ENCODE results near the gene CDH4.

Gene CDH4

GRCh38 chr20:61790116-61790827 is 538.2 kb downstream of the CDH4 start:
- Histone ChIP-seq H2AK5ac (ENCODE audit: low read length) (no peak overlapping the region), H3K14ac (ENCODE audit: low read length) (no peak overlapping the region), H3K36me3 (ENCODE audit: control insufficient read depth in 1 of 2, insufficient read depth in 2 of 2, low read length in 2 of 2) (no peaks in the 10 kb centered on the region), H4K12ac (ENCODE audit: low read depth, low read length) (no peak overlapping the region), H3K79me1 (ENCODE audit: low read length) (no peaks in the 10 kb centered on the region), H2BK120ac (ENCODE audit: insufficient read depth, low read length, poor library complexity) (no peak overlapping the region), H2AFZ (ENCODE audit: insufficient read depth, low read length, poor library complexity) (no peak overlapping the region), H3K4me1 (ENCODE audit: control insufficient read depth in 1 of 2, insufficient read depth in 2 of 2, low read length in 2 of 2) (no peaks in the 10 kb centered on the region), H3K27me3 (ENCODE audit: insufficient read depth, low read length) (no peaks in the 10 kb centered on the region), H3K9ac (ENCODE audit: low read length) (no peak overlapping the region), H3K18ac (ENCODE audit: low read length) (no peak overlapping the region), H3K4ac (ENCODE audit: low read depth, low read length) (no peak overlapping the region), H4K8ac (ENCODE audit: low read depth, low read length) (no peak overlapping the region), H3K23ac (ENCODE audit: low read length) (no peak overlapping the region), H4K91ac (ENCODE audit: low read depth, low read length) (no peak overlapping the region), H2BK5ac (ENCODE audit: low read depth, low read length, poor library complexity) (no peak overlapping the region), H3K4me3 (ENCODE audit: low read depth, low read length) (no peak overlapping the region), H2BK12ac (ENCODE audit: low read length) (no peak overlapping the region), H3K79me2 (ENCODE audit: control insufficient read depth, insufficient read depth, low read length, poor library complexity) (no peaks in the 10 kb centered on the region), H3K27ac (ENCODE audit: low read depth, low read length) (no peak overlapping the region), H3K4me2 (ENCODE audit: low read length) (no peak overlapping the region), H3K9me3 (ENCODE audit: insufficient read depth, low read depth, low read length) (peaks cover 2% of the 10 kb centered on the region)
- WGBS (ENCODE audit: extremely low coverage, insufficient coverage, insufficient read length), result over 99% methylated on average over 2 of the region's 2 CpGs
- no peak for DNase-seq

- no peaks in the 10 kb centered on the region for H3K36me3 ChIP-seq (ENCODE audit: control insufficient read depth in 1 of 2, insufficient read depth in 2 of 2, low read length in 2 of 2)
- H3K27ac ChIP-seq (ENCODE audit: low read depth, low read length), result no peak overlapping the region
- H2AK5ac ChIP-seq (ENCODE audit: low read length), result no peak overlapping the region
- H3K9me3 ChIP-seq (ENCODE audit: insufficient read depth, low read depth, low read length), result peaks cover 2% of the 10 kb centered on the region
- WGBS (ENCODE audit: extremely low coverage, insufficient coverage, insufficient read length), result no CpG with 5 or more reads among the region's 6 CpGs
- H3K4me1 ChIP-seq (ENCODE audit: control insufficient read depth in 1 of 2, insufficient read depth in 2 of 2, low read length in 2 of 2), result no peaks in the 10 kb centered on the region
- H4K12ac ChIP-seq (ENCODE audit: low read depth, low read length), result no peak overlapping the region
- no peak overlapping the region for H3K14ac ChIP-seq (ENCODE audit: low read length)
- H2BK120ac ChIP-seq (ENCODE audit: insufficient read depth, low read length, poor library complexity), result no peak overlapping the region
- no peak overlapping the region for H3K18ac ChIP-seq (ENCODE audit: low read length)
- no peak overlapping the region for H4K8ac ChIP-seq (ENCODE audit: low read depth, low read length)
- H3K23ac ChIP-seq (ENCODE audit: low read length), result no peak overlapping the region
- no peak overlapping the region for H3K4me3 ChIP-seq (ENCODE audit: low read depth, low read length)
- no peak overlapping the region for H2BK5ac ChIP-seq (ENCODE audit: low read depth, low read length, poor library complexity)
- no peaks in the 10 kb centered on the region for H3K79me1 ChIP-seq (ENCODE audit: low read length)
- DNase-seq, result no peak
- H2BK12ac ChIP-seq (ENCODE audit: low read length), result no peak overlapping the region
- no peaks in the 10 kb centered on the region for H3K79me2 ChIP-seq (ENCODE audit: control insufficient read depth, insufficient read depth, low read length, poor library complexity)
- H2AFZ ChIP-seq (ENCODE audit: insufficient read depth, low read length, poor library complexity), result no peak overlapping the region
- H4K91ac ChIP-seq (ENCODE audit: low read depth, low read length), result no peak overlapping the region
- H3K27me3 ChIP-seq (ENCODE audit: insufficient read depth, low read length), result no peaks in the 10 kb centered on the region
- H3K9ac ChIP-seq (ENCODE audit: low read length), result no peak overlapping the region
- no peak overlapping the region for H3K4ac ChIP-seq (ENCODE audit: low read depth, low read length)
- H3K4me2 ChIP-seq (ENCODE audit: low read length), result no peak overlapping the region
These were observed 539.9 kb downstream of the CDH4 start for GRCh38 chr20:61791995-61792394.

GRCh38 chr20:61795669-61796630 is 543.9 kb downstream of the CDH4 start:
- H4K91ac ChIP-seq (ENCODE audit: low read depth, low read length), result no peak overlapping the region
- H3K4ac ChIP-seq (ENCODE audit: low read depth, low read length), result no peak overlapping the region
- H3K14ac ChIP-seq (ENCODE audit: low read length), result no peak overlapping the region
- no peak overlapping the region for H3K4me2 ChIP-seq (ENCODE audit: low read length)
- no peak overlapping the region for H3K9ac ChIP-seq (ENCODE audit: low read length)
- H3K4me3 ChIP-seq (ENCODE audit: low read depth, low read length), result no peak overlapping the region
- H3K9me3 ChIP-seq (ENCODE audit: insufficient read depth, low read depth, low read length), result peaks cover 3% of the 10 kb centered on the region
- H2BK12ac ChIP-seq (ENCODE audit: low read length), result no peak overlapping the region
- H3K18ac ChIP-seq (ENCODE audit: low read length), result no peak overlapping the region
- no peak overlapping the region for H2BK5ac ChIP-seq (ENCODE audit: low read depth, low read length, poor library complexity)
- H3K79me2 ChIP-seq (ENCODE audit: control insufficient read depth, insufficient read depth, low read length, poor library complexity), result no peaks in the 10 kb centered on the region
- H3K27me3 ChIP-seq (ENCODE audit: insufficient read depth, low read length), result no peaks in the 10 kb centered on the region
- DNase-seq, result no peak
- H4K12ac ChIP-seq (ENCODE audit: low read depth, low read length), result no peak overlapping the region
- WGBS (ENCODE audit: extremely low coverage, insufficient coverage, insufficient read length), result no CpG with 5 or more reads among the region's 15 CpGs
- no peak overlapping the region for H4K8ac ChIP-seq (ENCODE audit: low read depth, low read length)
- H2BK120ac ChIP-seq (ENCODE audit: insufficient read depth, low read length, poor library complexity), result no peak overlapping the region
- no peak overlapping the region for H3K23ac ChIP-seq (ENCODE audit: low read length)
- no peak overlapping the region for H3K27ac ChIP-seq (ENCODE audit: low read depth, low read length)
- H3K4me1 ChIP-seq (ENCODE audit: control insufficient read depth in 1 of 2, insufficient read depth in 2 of 2, low read length in 2 of 2), result no peaks in the 10 kb centered on the region
- H3K79me1 ChIP-seq (ENCODE audit: low read length), result no peaks in the 10 kb centered on the region
- H2AFZ ChIP-seq (ENCODE audit: insufficient read depth, low read length, poor library complexity), result no peak overlapping the region
- no peak overlapping the region for H2AK5ac ChIP-seq (ENCODE audit: low read length)
- H3K36me3 ChIP-seq (ENCODE audit: control insufficient read depth in 1 of 2, insufficient read depth in 2 of 2, low read length in 2 of 2), result no peaks in the 10 kb centered on the region

- H2AFZ ChIP-seq (ENCODE audit: insufficient read depth, low read length, poor library complexity), result no peak overlapping the region
- no peaks in the 10 kb centered on the region for H3K4me1 ChIP-seq (ENCODE audit: control insufficient read depth in 1 of 2, insufficient read depth in 2 of 2, low read length in 2 of 2)
- no peak overlapping the region for H3K4me2 ChIP-seq (ENCODE audit: low read length)
- H3K27me3 ChIP-seq (ENCODE audit: insufficient read depth, low read length), result no peaks in the 10 kb centered on the region
- no peak overlapping the region for H4K8ac ChIP-seq (ENCODE audit: low read depth, low read length)
- H3K9ac ChIP-seq (ENCODE audit: low read length), result no peak overlapping the region
- no peak overlapping the region for H2AK5ac ChIP-seq (ENCODE audit: low read length)
- peaks cover 3% of the 10 kb centered on the region for H3K9me3 ChIP-seq (ENCODE audit: insufficient read depth, low read depth, low read length)
- H2BK120ac ChIP-seq (ENCODE audit: insufficient read depth, low read length, poor library complexity), result no peak overlapping the region
- H3K27ac ChIP-seq (ENCODE audit: low read depth, low read length), result no peak overlapping the region
- H2BK12ac ChIP-seq (ENCODE audit: low read length), result no peak overlapping the region
- no peak overlapping the region for H3K14ac ChIP-seq (ENCODE audit: low read length)
- no peaks in the 10 kb centered on the region for H3K79me1 ChIP-seq (ENCODE audit: low read length)
- no peak overlapping the region for H3K18ac ChIP-seq (ENCODE audit: low read length)
- DNase-seq, result no peak
- H4K91ac ChIP-seq (ENCODE audit: low read depth, low read length), result no peak overlapping the region
- H2BK5ac ChIP-seq (ENCODE audit: low read depth, low read length, poor library complexity), result no peak overlapping the region
- no peaks in the 10 kb centered on the region for H3K79me2 ChIP-seq (ENCODE audit: control insufficient read depth, insufficient read depth, low read length, poor library complexity)
- no peak overlapping the region for H3K23ac ChIP-seq (ENCODE audit: low read length)
- H3K36me3 ChIP-seq (ENCODE audit: control insufficient read depth in 1 of 2, insufficient read depth in 2 of 2, low read length in 2 of 2), result no peaks in the 10 kb centered on the region
- WGBS (ENCODE audit: extremely low coverage, insufficient coverage, insufficient read length), result no CpG with 5 or more reads among the region's 11 CpGs
- H4K12ac ChIP-seq (ENCODE audit: low read depth, low read length), result no peak overlapping the region
- H3K4me3 ChIP-seq (ENCODE audit: low read depth, low read length), result no peak overlapping the region
- H3K4ac ChIP-seq (ENCODE audit: low read depth, low read length), result no peak overlapping the region
These were observed 544.7 kb downstream of the CDH4 start for GRCh38 chr20:61796738-61797137.
